ENCODE results near the gene PLEKHA5.

The PLEKHA5 gene

GRCh38 chr12:19326102-19326501 lies 196.6 kb downstream of the PLEKHA5 start:
- TF ChIP-seq TOX (CRISPR knock-in tag; IDR thresholded peaks at IDR 0.05; ENCODE audit: borderline replicate concordance) (no peak), CSRNP3 (CRISPR knock-in tag; IDR thresholded peaks at IDR 0.05) (no peak), TSHZ2 (CRISPR knock-in tag; IDR thresholded peaks at IDR 0.05) (no peak), CREB5 (CRISPR knock-in tag; IDR thresholded peaks at IDR 0.05; ENCODE audit: low read depth) (no peak), TCF4 (CRISPR knock-in tag; IDR thresholded peaks at IDR 0.05; ENCODE audit: borderline replicate concordance) (no peak), GLIS3 (CRISPR knock-in tag; IDR thresholded peaks at IDR 0.05) (no peak), PPARA (CRISPR knock-in tag; IDR thresholded peaks at IDR 0.05; ENCODE audit: borderline replicate concordance) (no peak), ZNF70 (CRISPR knock-in tag; IDR thresholded peaks at IDR 0.05) (no peak), ZFP3 (CRISPR knock-in tag; IDR thresholded peaks at IDR 0.05) (no peak), SNAI2 (CRISPR knock-in tag; IDR thresholded peaks at IDR 0.05) (no peak)
- ATAC-seq, result no peak

GRCh38 chr12:19332196-19332595 lies 202.7 kb downstream of the PLEKHA5 start:
- no peak for ATAC-seq
- no peak for TF ChIP-seq CREB5 (CRISPR knock-in tag; IDR thresholded peaks at IDR 0.05; ENCODE audit: low read depth)
- TF ChIP-seq PPARA (CRISPR knock-in tag; IDR thresholded peaks at IDR 0.05; ENCODE audit: borderline replicate concordance), result no peak
- TF ChIP-seq ZNF8 (CRISPR knock-in tag; IDR thresholded peaks at IDR 0.05), result no peak
- no peak for TF ChIP-seq ZFP3 (CRISPR knock-in tag; IDR thresholded peaks at IDR 0.05)
- no peak for TF ChIP-seq ZNF70 (CRISPR knock-in tag; IDR thresholded peaks at IDR 0.05)
- no peak for TF ChIP-seq ARNTL (CRISPR knock-in tag; IDR thresholded peaks at IDR 0.05; ENCODE audit: borderline replicate concordance, low read depth)
- TF ChIP-seq TOX (CRISPR knock-in tag; IDR thresholded peaks at IDR 0.05; ENCODE audit: borderline replicate concordance), result no peak
- no peak for TF ChIP-seq ZNF565 (CRISPR knock-in tag; conservative IDR thresholded peaks at IDR 0.05; ENCODE audit: low read depth)
- no peak for TF ChIP-seq TSHZ2 (CRISPR knock-in tag; IDR thresholded peaks at IDR 0.05)
- TF ChIP-seq PATZ1 (CRISPR knock-in tag; IDR thresholded peaks at IDR 0.05; ENCODE audit: borderline replicate concordance), result no peak
- TF ChIP-seq ISL1 (CRISPR knock-in tag; IDR thresholded peaks at IDR 0.05), result no peak
- no peak for TF ChIP-seq CSDC2 (CRISPR knock-in tag; IDR thresholded peaks at IDR 0.05)
- TF ChIP-seq TCF4 (CRISPR knock-in tag; IDR thresholded peaks at IDR 0.05; ENCODE audit: borderline replicate concordance), result no peak
- TF ChIP-seq POU6F1 (CRISPR knock-in tag; IDR thresholded peaks at IDR 0.05; ENCODE audit: borderline replicate concordance, low read depth), result no peak
- TF ChIP-seq RARB (CRISPR knock-in tag; IDR thresholded peaks at IDR 0.05), result no peak
- TF ChIP-seq ESRRG (CRISPR knock-in tag; IDR thresholded peaks at IDR 0.05), result no peak
- no peak for TF ChIP-seq ZC3H10 (CRISPR knock-in tag; IDR thresholded peaks at IDR 0.05)
- no peak for TF ChIP-seq SNAI2 (CRISPR knock-in tag; IDR thresholded peaks at IDR 0.05)

Measured in SK-N-SH treated with all-trans-retinoic acid at 6 μM for 48 hours (cell line).